Loucy (cell line): Measurements from ENCODE around the gene CUL1.

Experiments used
- H2AFZ ChIP-seq: fragments of 200-600 bp; sonication (generic); 2 replicates; pipeline ENCODE4 v1.6.0; 2016; ENCODE audit warnings: antibody characterized with exemption, mild to moderate bottlenecking, low read length, moderate library complexity
- H3F3A ChIP-seq: fragments of 200-600 bp; 2 replicates; pipeline ENCODE4 v1.6.0; 2016; ENCODE audit warnings: antibody characterized with exemption, low read depth, mild to moderate bottlenecking
- H3K27me3 ChIP-seq: fragments of 200-600 bp; sonication (generic); 2 replicates; pipeline ENCODE4 v1.6.1; 2014; ENCODE audit warnings: low read length, mild to moderate bottlenecking; ENCODE audit not compliant: insufficient read depth, poor library complexity, severe bottlenecking
- H3K36me3 ChIP-seq: fragments of 200-600 bp; sonication (generic); 2 replicates; pipeline ENCODE4 v1.6.1; 2016; ENCODE audit warnings: low read length; ENCODE audit not compliant: insufficient read depth
- H3K4me1 ChIP-seq: fragments of 200-600 bp; sonication (generic); 2 replicates; pipeline ENCODE4 v1.5.1; 2014; ENCODE audit warnings: low read length, mild to moderate bottlenecking; ENCODE audit not compliant: insufficient read depth, poor library complexity, severe bottlenecking
- H3K4me2 ChIP-seq: fragments of 200-600 bp; sonication (generic); 2 replicates; pipeline ENCODE4 v1.6.0; 2014; ENCODE audit warnings: antibody characterized with exemption, low read length, low read depth, mild to moderate bottlenecking; ENCODE audit not compliant: poor library complexity, severe bottlenecking
- H3K4me3 ChIP-seq: fragments of 200-600 bp; sonication (generic); 2 replicates; pipeline ENCODE4 v1.5.1; 2014; ENCODE audit warnings: low read length, mild to moderate bottlenecking, mixed read lengths; ENCODE audit not compliant: poor library complexity, severe bottlenecking
- H3K79me2 ChIP-seq: fragments of 200-600 bp; sonication (generic); 2 replicates; pipeline ENCODE4 v1.6.1; 2014; ENCODE audit warnings: low read length; ENCODE audit not compliant: insufficient read depth
- H3K9ac ChIP-seq: fragments of 200-600 bp; sonication (generic); 2 replicates; pipeline ENCODE4 v1.6.0; 2014; ENCODE audit warnings: mild to moderate bottlenecking, low read depth, low read length, moderate library complexity; ENCODE audit not compliant: poor library complexity, severe bottlenecking
- H3K9me2 ChIP-seq: fragments of 200-600 bp; sonication (generic); replicated peaks from 2 replicates; pipeline ENCODE4 v1.6.1; 2016; ENCODE audit warnings: low read depth, low read length, mixed read lengths
- H3K9me3 ChIP-seq: fragments of 200-600 bp; sonication (generic); 2 replicates; pipeline ENCODE4 v1.6.1; 2014; ENCODE audit warnings: mild to moderate bottlenecking, antibody characterized with exemption, low read length, low read depth; ENCODE audit not compliant: insufficient read depth
- H4K20me1 ChIP-seq: fragments of 200-600 bp; sonication (generic); 2 replicates; pipeline ENCODE4 v1.6.0; 2014; ENCODE audit warnings: antibody characterized with exemption, low read length, mild to moderate bottlenecking; ENCODE audit not compliant: insufficient read depth, poor library complexity, severe bottlenecking
- CTCF ChIP-seq: fragments of 200-600 bp; sonication (generic); conservative IDR thresholded peaks from 2 replicates; pipeline ENCODE4 v1.5.1; 2014; ENCODE audit warnings: mild to moderate bottlenecking, antibody characterized with exemption, low read length
- EZH2phosphoT487 ChIP-seq: fragments of 200-600 bp; IDR thresholded peaks from 2 replicates; pipeline ENCODE4 v1.6.1; 2018; ENCODE audit warnings: antibody characterized with exemption, mild to moderate bottlenecking, moderate library complexity, borderline replicate concordance

Gene CUL1

DNA sequence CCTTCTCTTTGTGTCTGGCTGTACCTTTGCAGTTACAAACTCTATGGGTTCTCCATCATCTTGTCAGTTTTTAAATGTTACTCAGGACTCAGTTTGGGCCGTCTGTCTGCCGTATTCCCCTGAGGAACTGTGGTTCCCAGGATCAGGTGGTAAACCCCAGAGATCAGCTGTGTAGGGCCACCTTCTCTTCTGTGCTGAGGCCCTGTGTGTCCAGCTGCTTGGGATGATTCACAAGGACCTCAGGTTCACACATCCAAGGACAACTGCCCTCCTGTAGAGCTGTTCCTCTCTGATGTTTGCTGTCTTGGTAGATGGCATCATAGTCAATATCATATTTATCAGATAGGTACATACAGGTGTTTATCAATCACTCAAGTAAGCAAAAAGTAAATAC lies 24.5 kb downstream of the CUL1 start:
- Histone ChIP-seq H3K36me3 (no peaks in the 10 kb centered on the region), H3K9ac (no peak overlapping the region), H3K4me3 (no peak overlapping the region), H2AFZ (no peak overlapping the region), H3K9me3 (no peaks in the 10 kb centered on the region), H3K4me2 (no peak overlapping the region), H3K9me2 (no peaks in the 10 kb centered on the region), H4K20me1 (peaks cover 29% of the 10 kb centered on the region), H3K79me2 (peaks cover 93% of the 10 kb centered on the region), H3K27me3 (no peaks in the 10 kb centered on the region), H3F3A (no peaks in the 10 kb centered on the region), H3K4me1 (peaks cover 5% of the 10 kb centered on the region)
- TF ChIP-seq CTCF (no peak), EZH2phosphoT487 (no peak)

DNA sequence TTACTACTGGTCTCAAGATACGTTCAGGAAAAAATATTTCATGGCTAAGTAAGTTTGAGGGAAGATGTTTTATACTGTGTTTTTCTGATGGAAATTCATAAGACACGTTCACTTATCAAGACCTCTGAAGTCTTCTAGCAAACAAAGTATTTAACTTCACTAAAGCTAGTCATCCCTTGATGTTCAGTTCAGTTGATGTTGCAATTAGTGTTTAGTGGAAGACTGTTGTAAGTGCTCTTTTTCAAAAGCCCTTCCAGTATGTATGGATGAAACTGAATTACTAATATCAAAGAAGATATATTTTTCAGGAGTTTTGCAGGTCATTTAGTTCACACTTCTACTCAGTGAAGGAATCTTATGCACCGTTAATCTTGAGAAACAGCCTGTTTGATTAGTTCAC lies 25.1 kb downstream of the CUL1 start:
- Histone ChIP-seq H3K9ac (no peak overlapping the region), H3K4me1 (peaks cover 5% of the 10 kb centered on the region), H2AFZ (no peak overlapping the region), H3K79me2 (peaks cover 92% of the 10 kb centered on the region), H3K27me3 (no peaks in the 10 kb centered on the region), H3F3A (no peaks in the 10 kb centered on the region), H4K20me1 (peaks cover 24% of the 10 kb centered on the region), H3K9me2 (no peaks in the 10 kb centered on the region), H3K4me3 (no peak overlapping the region), H3K36me3 (no peaks in the 10 kb centered on the region), H3K9me3 (no peaks in the 10 kb centered on the region), H3K4me2 (no peak overlapping the region)
- TF ChIP-seq EZH2phosphoT487 (no peak), CTCF (no peak)

GRCh38 chr7:148726385-148726784 lies 27.7 kb downstream of the CUL1 start:
- Histone ChIP-seq H2AFZ (no peak overlapping the region), H3K4me2 (no peak overlapping the region), H3K9me3 (no peaks in the 10 kb centered on the region), H3K36me3 (peaks cover under 1% of the 10 kb centered on the region; the same call in 1 of the 2 replicates), H3K79me2 (peaks cover 80% of the 10 kb centered on the region), H3K4me1 (peaks cover 5% of the 10 kb centered on the region), H3K27me3 (no peaks in the 10 kb centered on the region), H3K4me3 (no peak overlapping the region), H3K9me2 (no peaks in the 10 kb centered on the region), H4K20me1 (peaks cover 17% of the 10 kb centered on the region), H3F3A (no peaks in the 10 kb centered on the region), H3K9ac (no peak overlapping the region)
- TF ChIP-seq CTCF, result no peak
- TF ChIP-seq EZH2phosphoT487, result no peak
